ENCODE results near the gene FAM3D.

The FAM3D gene

DNA sequence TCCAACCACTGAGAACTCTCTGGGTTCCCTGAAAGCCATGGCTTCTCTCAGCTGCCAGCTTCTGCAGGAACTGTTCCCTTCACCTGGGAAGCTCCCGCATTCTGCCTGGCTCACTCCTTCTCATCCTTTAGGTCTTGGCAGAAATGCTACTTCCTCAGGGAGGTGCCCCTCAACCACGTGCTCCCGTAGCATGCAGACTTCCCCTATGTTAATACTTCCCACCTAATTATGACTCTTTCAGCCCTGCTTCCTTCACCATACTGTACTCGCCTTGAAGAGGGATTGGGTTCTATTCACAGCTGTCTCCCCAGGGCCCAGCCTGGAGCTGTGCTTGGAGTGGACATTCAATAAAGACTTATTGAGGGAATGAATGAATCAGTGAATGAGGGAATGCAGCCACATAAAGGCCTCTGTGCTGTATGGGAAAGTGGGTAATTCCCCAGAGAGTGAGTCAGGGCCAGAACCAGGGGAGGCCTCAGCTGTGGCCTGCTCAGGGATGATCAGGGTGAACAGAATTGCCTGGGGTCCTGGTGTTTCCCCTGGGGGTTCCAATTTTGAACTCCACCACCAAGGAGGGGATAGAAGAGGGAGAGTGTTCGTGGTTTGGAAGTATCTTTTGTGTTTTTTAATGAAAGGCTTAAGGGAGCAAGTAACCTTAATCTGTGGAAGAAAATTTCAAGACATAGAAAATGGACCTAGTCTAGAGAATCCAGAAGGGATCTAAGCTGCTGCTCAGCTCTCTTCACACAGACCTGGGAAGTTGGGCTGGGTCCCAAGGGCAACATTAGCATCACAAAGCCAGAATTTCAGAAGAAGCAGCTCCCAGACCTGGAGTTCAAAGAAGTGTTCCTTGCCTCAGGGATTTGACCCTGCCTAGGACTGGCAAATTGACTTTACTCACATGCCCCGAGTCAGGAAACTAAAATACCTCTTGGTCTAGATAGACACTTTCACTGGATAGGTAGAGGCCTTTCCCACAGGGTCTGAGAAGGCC is 74.8 kb downstream of the FAM3D start:
- no peak for DNase-seq (ENCODE audit: low read depth)

DNA sequence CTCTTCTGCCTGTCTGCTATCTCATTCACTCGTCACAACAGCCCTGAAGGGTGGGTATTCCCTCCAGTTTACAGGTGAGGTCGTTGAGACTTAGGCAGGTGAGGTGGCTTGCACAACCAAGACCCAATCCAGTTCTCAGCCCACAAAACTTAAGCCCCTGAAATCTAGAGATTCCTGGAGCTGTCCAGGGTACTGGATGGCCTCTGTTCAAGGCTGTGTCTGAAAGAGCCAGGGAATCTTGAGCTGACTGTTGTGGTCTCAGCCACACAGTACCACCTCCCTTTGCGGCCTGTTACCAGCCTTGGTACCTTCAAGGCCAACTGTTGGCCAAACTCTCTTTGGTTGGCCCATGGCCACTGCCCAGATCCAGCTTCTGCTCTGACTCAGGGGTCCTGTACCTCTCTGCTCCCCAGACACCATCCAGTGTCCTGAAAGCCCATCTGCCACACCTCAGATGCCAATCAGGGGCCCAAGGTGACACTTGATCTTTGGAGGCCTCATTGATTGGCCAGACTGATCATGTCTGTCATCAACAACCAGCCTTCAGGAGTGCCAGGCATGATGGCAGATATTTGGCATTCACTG is 78.5 kb downstream of the FAM3D start:
- DNase-seq (ENCODE audit: low read depth), result no peak

DNA sequence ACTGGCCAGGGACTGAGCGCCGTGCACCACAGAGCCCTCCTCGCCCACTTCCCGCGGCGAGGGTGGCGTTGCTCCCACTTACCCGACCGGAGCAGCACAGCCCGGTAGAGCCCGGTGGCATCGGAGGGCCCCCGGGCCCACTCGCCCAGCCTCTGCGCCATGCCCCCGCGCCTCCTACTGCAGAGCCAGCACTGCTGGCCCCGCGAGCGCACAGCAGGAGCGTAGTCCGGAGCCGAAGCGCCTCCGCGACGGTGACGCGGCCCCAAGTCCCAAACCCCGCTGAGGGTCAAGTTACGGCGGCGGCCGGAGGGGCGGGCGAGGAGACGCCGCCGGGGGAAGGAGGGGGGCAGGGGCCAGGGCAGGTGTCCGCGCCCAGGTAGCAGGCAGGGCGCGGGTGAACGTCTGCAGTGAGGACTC is 79.8 kb downstream of the FAM3D start:
- DNase-seq (ENCODE audit: low read depth), result no peak

DNA sequence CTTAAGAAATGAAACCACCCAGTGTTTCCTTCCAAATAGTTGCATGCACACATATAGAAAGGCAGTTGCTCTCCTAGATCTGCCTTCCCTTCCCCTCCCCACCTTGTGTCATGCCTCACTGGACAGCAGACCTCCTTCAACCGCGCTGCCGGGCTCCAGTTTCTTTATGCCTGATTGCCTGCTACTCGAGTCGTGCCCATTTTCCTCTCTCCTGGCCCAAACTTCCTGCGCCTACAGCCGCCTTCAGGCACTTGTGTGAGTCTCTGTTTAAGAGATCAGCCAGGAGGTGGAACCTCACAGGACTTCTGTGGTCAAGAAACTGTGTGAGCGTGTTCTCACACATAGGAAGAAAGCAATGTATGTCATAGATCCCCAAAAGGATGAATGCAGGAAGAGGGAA is 80.6 kb downstream of the FAM3D start:
- no peak for DNase-seq (ENCODE audit: low read depth)

DNA sequence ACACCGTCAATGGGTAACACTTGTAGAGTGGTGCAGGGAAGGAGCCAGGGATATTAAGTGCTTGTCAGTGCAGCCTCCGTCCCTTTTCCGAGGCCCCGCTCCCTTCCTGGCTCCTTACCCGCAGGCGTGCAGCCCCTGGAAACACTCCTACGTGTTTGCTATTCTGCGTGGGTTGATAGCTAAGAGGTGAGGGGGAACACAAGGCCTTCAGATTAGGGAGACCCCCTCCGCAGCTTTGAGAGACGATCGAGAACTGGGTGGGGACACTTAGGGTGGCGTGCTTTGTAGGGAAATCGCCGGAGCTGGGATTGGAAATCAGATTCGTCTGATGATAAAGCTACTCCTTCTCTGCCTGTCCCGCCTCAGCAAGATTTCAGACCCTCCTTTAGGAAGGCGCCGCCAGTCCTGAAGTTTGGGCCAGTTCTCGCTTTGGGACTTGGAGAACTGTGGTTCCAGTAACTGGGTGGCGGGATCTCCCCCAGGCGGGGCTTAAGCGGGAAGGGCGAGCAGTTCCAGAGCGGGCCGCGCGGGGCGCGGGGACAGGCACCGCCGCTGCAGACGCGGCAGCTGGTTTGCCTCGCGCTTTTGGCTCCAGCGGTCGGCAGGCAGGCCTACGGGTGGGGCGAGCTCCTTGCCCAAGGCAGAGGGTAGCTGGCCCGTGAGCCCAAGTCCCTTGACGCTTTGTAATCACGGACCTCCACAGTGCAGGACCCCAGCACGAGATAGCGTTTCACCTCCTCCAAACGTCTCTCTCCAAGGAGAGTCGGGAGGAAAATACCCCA is 81.4 kb downstream of the FAM3D start:
- peak; percentile 42 for DNase-seq (ENCODE audit: low read depth)

DNA sequence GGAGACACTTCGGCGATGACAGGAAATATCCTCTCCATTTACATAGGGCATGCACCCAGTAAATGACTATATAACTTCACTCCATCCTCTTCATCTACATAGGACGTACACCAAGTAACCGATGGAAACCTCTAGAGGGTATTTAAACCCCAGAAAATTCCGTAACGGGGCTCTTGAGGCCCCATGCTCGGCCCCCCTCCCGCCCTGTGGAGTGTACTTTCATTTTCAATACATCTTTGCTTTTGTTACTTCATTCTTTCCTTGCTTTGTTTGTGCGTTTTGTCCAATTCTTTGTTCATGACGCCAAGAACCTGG is 81.9 kb downstream of the FAM3D start:
- no peak for DNase-seq (ENCODE audit: low read depth)
